A549 (cell line): ENCODE results near the gene CXCL17. TPM values are rescaled to one million over a fixed set of nuclear protein-coding genes. Genes with fewer than 3 reads are reported as not detected.

Experiments used
- ATAC-seq, 2 experiments: fragments of 200-7000 bp in 1 of 2; fragments of >200 bp in 1 of 2; cut with Nextera tagmentation in 1 of 2; cut with Tn5 transposase in 1 of 2; 3 replicates each; pipeline versions ENCODE4 v1.8.0 to v1.9.1; 2018 to 2020; ENCODE audit warnings: mild to moderate bottlenecking in 1 of 2, moderate library complexity in 1 of 2
- CTCF ChIA-PET: fragments of 300-600 bp; sonication (Branson Sonifier 250); formaldehyde crosslinking; extraction: SDS; loops from one replicate; lab custom pipeline; 2021; ENCODE audit warnings: antibody characterized with exemption, inconsistent platforms; lab: Yijun Ruan, JAX
- POLR2A ChIA-PET: fragments of 350-600 bp; formaldehyde crosslinking; extraction: SDS; loops from one replicate; lab custom pipeline; 2021; ENCODE audit warnings: antibody characterized with exemption, inconsistent platforms; lab: Yijun Ruan, JAX
- DNase-seq, 2 experiments: peaks; one replicate each; pipeline versions ENCODE4 v3.0.0 to v3.0.0-alpha.2; 2011 to 2016; ENCODE audit warnings: low read depth in 1 of 2, low spot score in 1 of 2
- FAIRE-seq: peaks from 2 replicates; lab custom pipeline; 2011; peaks lifted over from hg19 to GRCh38; lab: Jason Lieb, UNC
- H3K27ac ChIP-seq, 2 experiments: fragments of >200 bp; sonication (Bioruptor Twin); formaldehyde crosslinking; 3 replicates each; pipeline ENCODE4 v1.5.1; 2016 to 2017
- H3K4me1 ChIP-seq: fragments of >200 bp; sonication (Bioruptor Twin); formaldehyde crosslinking; 3 replicates; pipeline ENCODE4 v1.6.1; 2016
- H3K4me2 ChIP-seq: fragments of >200 bp; sonication (Bioruptor Twin); formaldehyde crosslinking; 3 replicates; pipeline ENCODE4 v1.6.1; 2016
- H3K4me3 ChIP-seq: fragments of >200 bp; sonication (Bioruptor Twin); formaldehyde crosslinking; 3 replicates; pipeline ENCODE4 v1.5.1; 2016
- H3K9me3 ChIP-seq: fragments of >200 bp; sonication (Bioruptor Twin); formaldehyde crosslinking; 3 replicates; pipeline ENCODE4 v1.6.1; 2016
- CHD4 ChIP-seq: fragments of 200-600 bp; sonication (generic); IDR thresholded peaks from 2 replicates; pipeline ENCODE4 v1.6.1; 2016; ENCODE audit warnings: antibody characterized with exemption, mild to moderate bottlenecking, borderline replicate concordance
- EHF ChIP-seq: fragments of 250-450 bp; sonication (Bioruptor Pico); IDR thresholded peaks from 2 replicates; pipeline ENCODE4 v1.5.0; 2020; ENCODE audit warnings: mild to moderate bottlenecking
- EHMT2 ChIP-seq: fragments of 200-600 bp; sonication (generic); IDR thresholded peaks from 2 replicates; pipeline ENCODE4 v1.6.1; 2016; ENCODE audit warnings: antibody characterized with exemption, low read depth, mild to moderate bottlenecking, moderate library complexity
- EP300 ChIP-seq, 2 experiments: fragments of >200 bp; sonication (Bioruptor Twin); formaldehyde crosslinking; IDR thresholded peaks; 2 replicates in 1 of 2; 3 replicates in 1 of 2; pipeline ENCODE4 v1.6.1; 2016 to 2017
- FOSB ChIP-seq: fragments of 250-450 bp; sonication (Bioruptor Pico); IDR thresholded peaks from 2 replicates; pipeline ENCODE4 v1.5.0; 2020; ENCODE audit warnings: mild to moderate bottlenecking, moderate library complexity
- GATA3 ChIP-seq: IDR thresholded peaks from 2 replicates; pipeline ENCODE4 v1.6.1; 2012; ENCODE audit warnings: borderline replicate concordance
- HEYL ChIP-seq: fragments of 250-450 bp; sonication (Bioruptor Pico); IDR thresholded peaks from 2 replicates; pipeline ENCODE4 v1.8.0; 2021; ENCODE audit warnings: mild to moderate bottlenecking, moderate library complexity
- HOXB13 ChIP-seq: fragments of 250-450 bp; sonication (Bioruptor Pico); IDR thresholded peaks from 2 replicates; pipeline ENCODE4 v1.5.0; 2020; ENCODE audit warnings: low read depth, mild to moderate bottlenecking, moderate library complexity
- JUNB ChIP-seq: fragments of >200 bp; sonication (Bioruptor Twin); formaldehyde crosslinking; IDR thresholded peaks from 2 replicates; pipeline ENCODE4 v1.6.1; 2016
- KDM1A ChIP-seq: fragments of 200-600 bp; sonication (generic); IDR thresholded peaks from 2 replicates; pipeline ENCODE4 v1.6.1; 2016; ENCODE audit warnings: low read depth, mild to moderate bottlenecking
- KDM5A ChIP-seq: fragments of 200-600 bp; sonication (generic); IDR thresholded peaks from 2 replicates; pipeline ENCODE4 v1.6.1; 2016; ENCODE audit warnings: antibody characterized with exemption, mild to moderate bottlenecking
- MAFK ChIP-seq: fragments of 450-650 bp; IDR thresholded peaks from 2 replicates; pipeline ENCODE4 v1.6.1; 2014; ENCODE audit not compliant: partially characterized antibody
- MAZ ChIP-seq: fragments of 150-350 bp; IDR thresholded peaks from 2 replicates; pipeline ENCODE4 v1.6.1; 2014; ENCODE audit warnings: antibody characterized with exemption, low read depth, low read length, borderline replicate concordance
- NR3C1 ChIP-seq: fragments of >200 bp; sonication (Bioruptor Twin); formaldehyde crosslinking; IDR thresholded peaks from 3 replicates; pipeline ENCODE4 v1.6.1; 2017
- PHF8 ChIP-seq: fragments of 200-600 bp; sonication (generic); IDR thresholded peaks from 2 replicates; pipeline ENCODE4 v1.6.1; 2016; ENCODE audit warnings: low read depth, mild to moderate bottlenecking, antibody characterized with exemption, moderate library complexity, borderline replicate concordance
- RAD21 ChIP-seq, 2 experiments: fragments of >200 bp in 1 of 2; sonication (Bioruptor Twin) in 1 of 2; formaldehyde crosslinking in 1 of 2; IDR thresholded peaks in 1 of 2; conservative IDR thresholded peaks in 1 of 2; 2 replicates in 1 of 2; 3 replicates in 1 of 2; pipeline ENCODE4 v1.6.1; 2012 to 2018; ENCODE audit warnings: inconsistent platforms in 1 of 2
- RARB ChIP-seq: fragments of 250-450 bp; sonication (Bioruptor Pico); IDR thresholded peaks from 2 replicates; pipeline ENCODE4 v1.8.0; 2021; ENCODE audit warnings: mild to moderate bottlenecking, moderate library complexity
- RCOR1 ChIP-seq: fragments of 150-350 bp; IDR thresholded peaks from 2 replicates; pipeline ENCODE4 v1.6.1; 2014; ENCODE audit warnings: antibody characterized with exemption, low read length, low read depth
- ZFP36 ChIP-seq: fragments of 450-650 bp; IDR thresholded peaks from 2 replicates; pipeline ENCODE4 v1.6.1; 2014; ENCODE audit warnings: borderline replicate concordance; ENCODE audit not compliant: partially characterized antibody
- ZNF302 ChIP-seq: fragments of 250-450 bp; sonication (Bioruptor Pico); IDR thresholded peaks from 2 replicates; pipeline ENCODE4 v1.9.0; 2021; ENCODE audit warnings: inconsistent platforms, mild to moderate bottlenecking, moderate library complexity
- ZSCAN20 ChIP-seq: fragments of 250-450 bp; sonication (Bioruptor Pico); IDR thresholded peaks from 2 replicates; pipeline ENCODE4 v1.8.0; 2022; ENCODE audit warnings: mild to moderate bottlenecking, moderate library complexity
- WGBS: methylation state at CpG from one replicate; pipeline ENCODE4 v1.1.6; 2017; ENCODE audit errors: missing lambda C conversion rate; 5-methylcytosine and 5-hydroxymethylcytosine counted together
- polyA plus RNA-seq, 4 experiments: library from polyadenylated mRNA; depleted of rRNA in 3 of 4; stranded (reverse); fragments of >200 nt; fragmentation: RNase III in 1 of 4; extraction: RNeasy Plus Mini Kit Qiagen cat#74134 plus additional on column Dnase treatment in 1 of 4; gene quantifications; 2 replicates in 3 of 4; 3 replicates in 1 of 4; pipeline ENCODE4 v1.2.3, GENCODE V29; 2011 to 2017
- TF ChIP-seq, protein P1 (sequence below): IDR thresholded peaks from 2 replicates; pipeline ENCODE4 v1.6.1; 2012
- TF ChIP-seq, protein P2 (sequence below): fragments of 150-350 bp; IDR thresholded peaks from 2 replicates; pipeline ENCODE4 v1.6.1; 2014; ENCODE audit warnings: low read depth, mild to moderate bottlenecking, low read length
- TF ChIP-seq, protein P3 (sequence below): fragments of >200 bp; sonication (Bioruptor Twin); formaldehyde crosslinking; IDR thresholded peaks from 2 replicates; pipeline ENCODE4 v1.6.1; 2016
- TF ChIP-seq, protein P4 (sequence below): fragments of 450-650 bp; IDR thresholded peaks from 2 replicates; pipeline ENCODE4 v1.6.1; 2014; ENCODE audit warnings: antibody characterized with exemption
- TF ChIP-seq, protein P5 (sequence below): fragments of >200 bp; sonication (Bioruptor Twin); formaldehyde crosslinking; IDR thresholded peaks from 3 replicates; pipeline ENCODE4 v1.5.1; 2016

The CXCL17 gene
- polyA plus RNA-seq, 2 of the 4 experiments (the other 2 are of a cell fraction): 0.14 TPM; not detected in 1

DNA sequence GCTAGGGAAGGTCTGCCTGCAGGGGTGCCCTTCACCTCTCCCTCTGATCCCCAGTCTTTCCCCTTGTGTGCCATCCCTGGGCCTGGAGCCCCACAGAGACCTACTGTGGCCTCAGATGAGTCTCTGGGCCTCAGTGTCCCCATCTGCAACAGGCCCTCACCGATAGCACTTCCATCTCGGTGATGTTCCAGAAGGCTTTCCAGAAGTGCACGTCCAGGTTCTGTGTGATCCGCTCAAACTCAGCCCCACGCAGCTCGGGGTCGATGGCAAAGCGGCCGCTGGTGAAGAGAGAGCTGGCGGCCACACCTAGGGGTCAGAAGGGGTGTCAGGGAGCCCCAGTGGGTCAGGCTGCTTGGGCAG lies 35.0 kb downstream of the CXCL17 start:
- H3K4me3 ChIP-seq: no peak overlapping the region
- TF ChIP-seq HEYL (CRISPR knock-in tag) (no peak), MAZ (no peak), NR3C1 (no peak), RCOR1 (no peak), HOXB13 (CRISPR knock-in tag) (no peak), ZNF302 (no peak), JUNB (no peak), KDM1A (no peak), CHD4 (no peak), PHF8 (no peak)
- TF ChIP-seq, protein P1, sequence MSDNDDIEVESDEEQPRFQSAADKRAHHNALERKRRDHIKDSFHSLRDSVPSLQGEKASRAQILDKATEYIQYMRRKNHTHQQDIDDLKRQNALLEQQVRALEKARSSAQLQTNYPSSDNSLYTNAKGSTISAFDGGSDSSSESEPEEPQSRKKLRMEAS: no peak
- TF ChIP-seq, protein P2, sequence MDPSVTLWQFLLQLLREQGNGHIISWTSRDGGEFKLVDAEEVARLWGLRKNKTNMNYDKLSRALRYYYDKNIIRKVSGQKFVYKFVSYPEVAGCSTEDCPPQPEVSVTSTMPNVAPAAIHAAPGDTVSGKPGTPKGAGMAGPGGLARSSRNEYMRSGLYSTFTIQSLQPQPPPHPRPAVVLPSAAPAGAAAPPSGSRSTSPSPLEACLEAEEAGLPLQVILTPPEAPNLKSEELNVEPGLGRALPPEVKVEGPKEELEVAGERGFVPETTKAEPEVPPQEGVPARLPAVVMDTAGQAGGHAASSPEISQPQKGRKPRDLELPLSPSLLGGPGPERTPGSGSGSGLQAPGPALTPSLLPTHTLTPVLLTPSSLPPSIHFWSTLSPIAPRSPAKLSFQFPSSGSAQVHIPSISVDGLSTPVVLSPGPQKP: no peak
- TF ChIP-seq, all 56 proteins: peak for 0
- no peak overlapping the region for H3K4me2 ChIP-seq
- ATAC-seq (no peak), FAIRE-seq (no peak), DNase-seq (no peak)
- H3K4me1 ChIP-seq: no peaks in the 10 kb centered on the region
- no peak overlapping the region for H3K27ac ChIP-seq
- ChIA-PET POLR2A (interaction anchor here (1.6 kb wide), 1 partner anchor 11 kb away, joined by 8 read pairs; no protein-coding TSS in a partner anchor), CTCF (interaction anchor here (0.9 to 17.1 kb wide), 8 partner anchors 8 to 299 kb away, joined by 3 to 302 read pairs (median 8); partner anchors contain the start of gene CNFN)
- WGBS: 94% methylated on average over 10 of the region's 10 CpGs
- no peaks in the 10 kb centered on the region for H3K9me3 ChIP-seq

DNA sequence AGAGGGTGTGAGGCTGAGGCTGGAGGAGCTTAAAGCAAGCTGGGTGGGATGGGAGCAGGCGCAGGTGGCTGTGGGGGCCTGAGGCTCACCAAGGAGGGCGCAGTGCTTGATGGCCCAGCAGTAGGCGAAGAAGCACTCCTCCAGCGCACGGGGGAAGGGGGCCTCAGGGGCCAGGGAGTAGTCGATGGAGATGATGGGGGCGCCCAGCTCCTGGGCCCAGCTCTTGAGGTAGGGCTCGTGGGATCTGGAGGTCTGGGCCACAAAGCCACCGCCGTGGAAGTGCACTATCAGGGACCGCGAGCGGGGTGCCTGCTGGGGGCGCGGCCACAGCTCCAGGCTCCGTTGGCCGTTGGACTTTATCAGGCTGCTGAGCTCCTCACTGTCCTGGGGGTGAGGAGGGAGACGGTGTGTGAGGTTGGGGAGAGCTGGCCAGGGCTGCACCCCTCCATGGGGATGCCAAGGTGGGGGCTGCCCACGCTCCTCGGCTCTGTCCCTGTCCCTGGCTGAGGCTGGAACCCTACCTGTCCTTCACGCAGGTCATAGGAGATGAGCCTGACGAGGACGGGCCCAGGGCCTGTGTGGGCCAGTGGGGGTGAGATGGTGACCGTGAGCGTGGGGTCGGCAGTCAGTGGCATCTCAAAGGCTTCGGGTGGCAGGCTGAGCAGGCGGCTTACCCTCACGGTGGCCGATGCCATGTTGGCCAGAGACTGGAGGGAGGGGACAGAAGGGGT lies 35.5 kb downstream of the CXCL17 start:
- H3K27ac ChIP-seq: no peak overlapping the region
- WGBS: 93% methylated on average over 30 of the region's 30 CpGs
- ChIA-PET CTCF (interaction anchor here (0.6 to 17.1 kb wide), 12 partner anchors 8 to 1897 kb away, joined by 3 to 302 read pairs (median 6); partner anchors contain the start of genes CEACAM1 and CNFN), POLR2A (interaction anchor here (1.3 to 1.6 kb wide), 2 partner anchors 10 to 11 kb away, joined by 7 to 8 read pairs; no protein-coding TSS in a partner anchor)
- ATAC-seq (no peak), FAIRE-seq (no peak), DNase-seq (no peak)
- H3K9me3 ChIP-seq: no peaks in the 10 kb centered on the region
- TF ChIP-seq ZNF302 (no peak), MAFK (no peak)
- no peak overlapping the region for H3K4me3 ChIP-seq
- H3K4me2 ChIP-seq: no peak overlapping the region
- H3K4me1 ChIP-seq: peaks cover 3% of the 10 kb centered on the region; the same call in 2 of the 3 replicates

DNA sequence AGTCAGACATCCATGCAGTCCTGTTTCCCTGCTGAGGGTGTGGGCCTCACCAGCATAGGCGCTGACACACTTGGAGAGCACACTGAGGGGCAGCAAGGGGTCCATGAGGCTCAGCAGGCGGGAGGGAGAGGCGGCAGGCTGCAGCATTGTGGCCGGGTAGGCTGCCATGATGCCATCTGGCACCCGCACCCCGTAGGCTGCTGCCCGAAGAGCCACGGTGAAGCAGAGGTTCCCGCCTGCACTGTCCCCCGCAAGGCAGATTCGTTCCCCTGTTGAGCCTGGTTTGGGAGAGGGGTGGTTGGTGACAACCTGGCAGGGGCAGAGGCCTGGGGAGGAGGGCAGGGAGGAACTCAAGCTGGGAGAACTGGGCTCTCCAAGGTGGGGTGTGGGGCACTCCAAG lies 36.6 kb downstream of the CXCL17 start:
- FAIRE-seq (no peak), DNase-seq (no peak), ATAC-seq (no peak)
- H3K4me2 ChIP-seq: no peak overlapping the region
- no peak for TF ChIP-seq KDM5A
- TF ChIP-seq, protein P3, sequence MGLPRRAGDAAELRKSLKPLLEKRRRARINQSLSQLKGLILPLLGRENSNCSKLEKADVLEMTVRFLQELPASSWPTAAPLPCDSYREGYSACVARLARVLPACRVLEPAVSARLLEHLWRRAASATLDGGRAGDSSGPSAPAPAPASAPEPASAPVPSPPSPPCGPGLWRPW: no peak
- no peak for TF ChIP-seq EHF (CRISPR knock-in tag)
- no peak for TF ChIP-seq EHMT2
- TF ChIP-seq PHF8: no peak
- no peak for TF ChIP-seq ZFP36
- TF ChIP-seq, protein P4, sequence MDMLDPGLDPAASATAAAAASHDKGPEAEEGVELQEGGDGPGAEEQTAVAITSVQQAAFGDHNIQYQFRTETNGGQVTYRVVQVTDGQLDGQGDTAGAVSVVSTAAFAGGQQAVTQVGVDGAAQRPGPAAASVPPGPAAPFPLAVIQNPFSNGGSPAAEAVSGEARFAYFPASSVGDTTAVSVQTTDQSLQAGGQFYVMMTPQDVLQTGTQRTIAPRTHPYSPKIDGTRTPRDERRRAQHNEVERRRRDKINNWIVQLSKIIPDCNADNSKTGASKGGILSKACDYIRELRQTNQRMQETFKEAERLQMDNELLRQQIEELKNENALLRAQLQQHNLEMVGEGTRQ: no peak
- TF ChIP-seq MAFK: no peak
- no peak for TF ChIP-seq FOSB (CRISPR knock-in tag)
- TF ChIP-seq, protein P5, sequence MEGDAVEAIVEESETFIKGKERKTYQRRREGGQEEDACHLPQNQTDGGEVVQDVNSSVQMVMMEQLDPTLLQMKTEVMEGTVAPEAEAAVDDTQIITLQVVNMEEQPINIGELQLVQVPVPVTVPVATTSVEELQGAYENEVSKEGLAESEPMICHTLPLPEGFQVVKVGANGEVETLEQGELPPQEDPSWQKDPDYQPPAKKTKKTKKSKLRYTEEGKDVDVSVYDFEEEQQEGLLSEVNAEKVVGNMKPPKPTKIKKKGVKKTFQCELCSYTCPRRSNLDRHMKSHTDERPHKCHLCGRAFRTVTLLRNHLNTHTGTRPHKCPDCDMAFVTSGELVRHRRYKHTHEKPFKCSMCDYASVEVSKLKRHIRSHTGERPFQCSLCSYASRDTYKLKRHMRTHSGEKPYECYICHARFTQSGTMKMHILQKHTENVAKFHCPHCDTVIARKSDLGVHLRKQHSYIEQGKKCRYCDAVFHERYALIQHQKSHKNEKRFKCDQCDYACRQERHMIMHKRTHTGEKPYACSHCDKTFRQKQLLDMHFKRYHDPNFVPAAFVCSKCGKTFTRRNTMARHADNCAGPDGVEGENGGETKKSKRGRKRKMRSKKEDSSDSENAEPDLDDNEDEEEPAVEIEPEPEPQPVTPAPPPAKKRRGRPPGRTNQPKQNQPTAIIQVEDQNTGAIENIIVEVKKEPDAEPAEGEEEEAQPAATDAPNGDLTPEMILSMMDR: no peak
- no peak for TF ChIP-seq ZSCAN20 (CRISPR knock-in tag)
- no peak for TF ChIP-seq GATA3
- TF ChIP-seq RARB (CRISPR knock-in tag): no peak
- TF ChIP-seq EP300 (IDR thresholded peaks at IDR 0.05): no peak
- TF ChIP-seq, protein P2: no peak
- no peak for TF ChIP-seq RAD21 (conservative IDR thresholded peaks at IDR 0.05 in 1 of 2, IDR thresholded peaks at IDR 0.05 in 1 of 2)
- ChIA-PET CTCF (interaction anchor here (0.5 to 17.1 kb wide), 10 partner anchors 9 to 1027 kb away, joined by 3 to 302 read pairs (median 8); partner anchors contain the start of genes CEACAM1 and CNFN), POLR2A (interaction anchor here (1.3 kb wide), 1 partner anchor 10 kb away, joined by 7 read pairs; no protein-coding TSS in a partner anchor)
- H3K4me1 ChIP-seq: peaks cover 7% of the 10 kb centered on the region; the same call in 2 of the 3 replicates
- H3K27ac ChIP-seq: no peak overlapping the region
- no peak overlapping the region for H3K4me3 ChIP-seq
- WGBS: 92% methylated on average over 11 of the region's 11 CpGs
- no peaks in the 10 kb centered on the region for H3K9me3 ChIP-seq
